B cell (primary cell): ENCODE data around the gene ARF5. TPM values are rescaled to one million over a fixed set of nuclear protein-coding genes. Genes with fewer than 3 reads are reported as not detected.

Source experiments
- ATAC-seq: fragments of 200-7000 bp; cut with Tn5 transposase; one replicate; pipeline ENCODE4 v1.10.0; 2021; ENCODE audit warnings: low read depth, mild to moderate bottlenecking, moderate number of reproducible peaks, moderate library complexity
- CTCF ChIA-PET: fragments of 350-600 bp; sonication (Branson Sonifier 250); formaldehyde crosslinking; loops from one replicate; lab custom pipeline; 2021; ENCODE audit warnings: antibody characterized with exemption, inconsistent platforms; lab: Charles Lee
- POLR2A ChIA-PET: fragments of 350-600 bp; sonication (Branson Sonifier 250); formaldehyde crosslinking; loops from one replicate; lab custom pipeline; 2021; ENCODE audit warnings: antibody characterized with exemption; lab: Charles Lee
- DNase-seq: peaks from one replicate; pipeline ENCODE4 v3.0.0; 2013
- H2AFZ ChIP-seq: 2 replicates; pipeline ENCODE4 v1.6.1; 2012; ENCODE audit warnings: mild to moderate bottlenecking, low read depth, low read length; ENCODE audit not compliant: insufficient read depth, poor library complexity, severe bottlenecking
- H3K27ac ChIP-seq, 2 donors: 1 replicate in 1 of 2; 2 replicates in 1 of 2; pipeline ENCODE4 v1.5.1; 2012 to 2013; ENCODE audit warnings: low read length in 2 of 2, mild to moderate bottlenecking in 2 of 2, moderate library complexity in 1 of 2
- H3K27me3 ChIP-seq, 4 experiments: fragments of 200-600 bp in 1 of 4; sonication (generic) in 1 of 4; replicated peaks in 1 of 4; 1 replicate in 2 of 4; 2 replicates in 2 of 4; pipeline versions ENCODE4 v1.6.1 to v1.7.0; 2013 to 2016; ENCODE audit warnings: low read length in 3 of 4, mild to moderate bottlenecking in 2 of 4, mixed read lengths in 1 of 4, moderate library complexity in 1 of 4; ENCODE audit not compliant: insufficient read depth in 4 of 4, control insufficient read depth in 3 of 4; ENCODE audit errors: control extremely low read depth in 1 of 4
- H3K36me3 ChIP-seq, 2 experiments: replicated peaks in 1 of 2; 1 replicate in 1 of 2; 2 replicates in 1 of 2; pipeline versions ENCODE4 v1.6.1 to v1.7.1; 2013; ENCODE audit warnings: low read length in 1 of 2; ENCODE audit not compliant: insufficient read depth in 2 of 2, control insufficient read depth in 1 of 2; ENCODE audit errors: control extremely low read depth in 1 of 2, extremely low read depth in 1 of 2
- H3K4me1 ChIP-seq, 2 donors: fragments of 200-600 bp in 1 of 2; sonication (generic) in 1 of 2; 1 replicate in 1 of 2; 2 replicates in 1 of 2; pipeline versions ENCODE4 v1.5.1 to v1.6.1; 2013 to 2017; ENCODE audit warnings: low read length in 2 of 2; ENCODE audit not compliant: control insufficient read depth in 2 of 2, insufficient read depth in 2 of 2
- H3K4me2 ChIP-seq: replicated peaks from 2 replicates; pipeline ENCODE3; 2012; ENCODE audit warnings: mild to moderate bottlenecking, low read depth, low read length; ENCODE audit not compliant: poor library complexity, severe bottlenecking
- H3K4me3 ChIP-seq, 5 experiments: fragments of 200-600 bp in 1 of 5; sonication (generic) in 1 of 5; 1 replicate in 3 of 5; 2 replicates in 2 of 5; pipeline versions ENCODE4 v1.5.1 to v1.7.0; 2011 to 2016; ENCODE audit warnings: low read length in 4 of 5, mild to moderate bottlenecking in 4 of 5, low read depth in 2 of 5, control low read depth in 1 of 5, moderate library complexity in 1 of 5; ENCODE audit not compliant: insufficient read depth in 1 of 5; ENCODE audit errors: control extremely low read depth in 1 of 5, extremely low read depth in 1 of 5
- H3K79me2 ChIP-seq: fragments of 200-600 bp; sonication (generic); one replicate; pipeline ENCODE4 v1.6.0; 2016; ENCODE audit warnings: low read length; ENCODE audit not compliant: control insufficient read depth, insufficient read depth
- H3K9ac ChIP-seq: fragments of 200-600 bp; sonication (generic); 2 replicates; pipeline ENCODE4 v1.6.1; 2017; ENCODE audit warnings: mild to moderate bottlenecking, low read length, moderate library complexity
- H3K9me3 ChIP-seq, 3 donors: one replicate each; pipeline versions ENCODE4 v1.6.1 to v1.7.1; 2013; ENCODE audit warnings: low read length in 2 of 3; ENCODE audit not compliant: control insufficient read depth in 2 of 3, insufficient read depth in 1 of 3; ENCODE audit errors: control extremely low read depth in 1 of 3
- H4K20me1 ChIP-seq: 2 replicates; pipeline ENCODE4 v1.6.0; 2012; ENCODE audit warnings: mild to moderate bottlenecking, low read length; ENCODE audit not compliant: insufficient read depth, control insufficient read depth, poor library complexity, severe bottlenecking
- H3K27ac Mint-ChIP-seq: one replicate; pipeline ENCODE4 v1.8.0; 2021; ENCODE audit warnings: mixed read lengths
- H3K27me3 Mint-ChIP-seq: one replicate; pipeline ENCODE4 v1.8.0; 2021; ENCODE audit warnings: mixed read lengths
- H3K4me1 Mint-ChIP-seq: one replicate; pipeline ENCODE4 v1.8.0; 2021; ENCODE audit warnings: mixed read lengths
- H3K4me3 Mint-ChIP-seq: one replicate; pipeline ENCODE4 v1.8.0; 2021; ENCODE audit warnings: mixed read lengths
- H3K9me3 Mint-ChIP-seq: one replicate; pipeline ENCODE4 v1.8.0; 2022; ENCODE audit warnings: mixed read lengths; ENCODE audit not compliant: insufficient read depth
- EZH2 ChIP-seq: IDR thresholded peaks from 2 replicates; pipeline ENCODE4 v1.6.1; 2012; ENCODE audit warnings: borderline replicate concordance, low read depth, mild to moderate bottlenecking, moderate library complexity, low read length; ENCODE audit not compliant: insufficient read depth, poor library complexity, severe bottlenecking
- WGBS: methylation state at CpG from one replicate; pipeline ENCODE4 v1.1.5; 2013; ENCODE audit warnings: missing lambda C conversion rate; ENCODE audit not compliant: insufficient coverage; 5-methylcytosine and 5-hydroxymethylcytosine counted together
- intact Hi-C: fragments of 100-400 bp; cut with micrococcal nuclease; formaldehyde crosslinking; loops from one replicate; pipeline ENCODE4 v1.10.0; 2022
- polyA plus RNA-seq: library from polyadenylated mRNA; depleted of rRNA; stranded (reverse); fragments of >200 nt; gene quantifications from 2 replicates; pipeline ENCODE4 v1.2.3, GENCODE V29; 2012
- total RNA-seq, 2 donors: library from RNA; stranded (reverse); fragments of 120-200 nt in 1 of 2; gene quantifications; 1 replicate in 1 of 2; 2 replicates in 1 of 2; pipeline versions ENCODE4 v1.2.3 to v1.2.4, GENCODE V29; 2013 to 2022
- TF ChIP-seq, protein P1 (sequence below): fragments of 200-600 bp; IDR thresholded peaks from one replicate; pipeline ENCODE4 v1.8.0; 2022; ENCODE audit warnings: antibody characterized with exemption, mild to moderate bottlenecking

ARF5 gene
- total and polyA plus RNA-seq, 2 donors (not counting 1 experiment from before 2014, with no cell fraction given) = 77.1 to 234 TPM

- no peak overlapping the region for H3K4me2 ChIP-seq
- no peaks in the 10 kb centered on the region for H3K79me2 ChIP-seq
- H3K9me3 ChIP-seq = peaks cover 0 to 18% (median 6%) of the 10 kb centered on the region in 3 donors
- no peak overlapping the region for H3K9ac ChIP-seq
- ChIA-PET POLR2A (no interaction called here), CTCF (no interaction called here)
- Mint-ChIP-seq H3K27me3 (peaks cover 58% of the 10 kb centered on the region), H3K4me3 (no peak overlapping the region), H3K9me3 (peaks cover 6% of the 10 kb centered on the region), H3K4me1 (no peaks in the 10 kb centered on the region), H3K27ac (no peak overlapping the region)
- TF ChIP-seq, protein P1, sequence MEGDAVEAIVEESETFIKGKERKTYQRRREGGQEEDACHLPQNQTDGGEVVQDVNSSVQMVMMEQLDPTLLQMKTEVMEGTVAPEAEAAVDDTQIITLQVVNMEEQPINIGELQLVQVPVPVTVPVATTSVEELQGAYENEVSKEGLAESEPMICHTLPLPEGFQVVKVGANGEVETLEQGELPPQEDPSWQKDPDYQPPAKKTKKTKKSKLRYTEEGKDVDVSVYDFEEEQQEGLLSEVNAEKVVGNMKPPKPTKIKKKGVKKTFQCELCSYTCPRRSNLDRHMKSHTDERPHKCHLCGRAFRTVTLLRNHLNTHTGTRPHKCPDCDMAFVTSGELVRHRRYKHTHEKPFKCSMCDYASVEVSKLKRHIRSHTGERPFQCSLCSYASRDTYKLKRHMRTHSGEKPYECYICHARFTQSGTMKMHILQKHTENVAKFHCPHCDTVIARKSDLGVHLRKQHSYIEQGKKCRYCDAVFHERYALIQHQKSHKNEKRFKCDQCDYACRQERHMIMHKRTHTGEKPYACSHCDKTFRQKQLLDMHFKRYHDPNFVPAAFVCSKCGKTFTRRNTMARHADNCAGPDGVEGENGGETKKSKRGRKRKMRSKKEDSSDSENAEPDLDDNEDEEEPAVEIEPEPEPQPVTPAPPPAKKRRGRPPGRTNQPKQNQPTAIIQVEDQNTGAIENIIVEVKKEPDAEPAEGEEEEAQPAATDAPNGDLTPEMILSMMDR = no peak
- no peak for TF ChIP-seq EZH2
- H3K36me3 ChIP-seq = no peaks in the 10 kb centered on the region
- peaks cover 0 to 11% (median 0%) of the 10 kb centered on the region in 4 experiments for H3K27me3 ChIP-seq
- no peak overlapping the region for H3K27ac ChIP-seq
- no peak overlapping the region for H3K4me3 ChIP-seq
- 100% methylated on average over 1 of the region's 1 CpG for WGBS
- DNase-seq = no peak
- intact Hi-C loops = no loop called here
- H2AFZ ChIP-seq = no peak overlapping the region
- no peak for ATAC-seq
- no peaks in the 10 kb centered on the region for H3K4me1 ChIP-seq
- no peaks in the 10 kb centered on the region for H4K20me1 ChIP-seq
Observed at GRCh38 chr7:127612263-127612662, 24.1 kb downstream of the ARF5 start.

DNA sequence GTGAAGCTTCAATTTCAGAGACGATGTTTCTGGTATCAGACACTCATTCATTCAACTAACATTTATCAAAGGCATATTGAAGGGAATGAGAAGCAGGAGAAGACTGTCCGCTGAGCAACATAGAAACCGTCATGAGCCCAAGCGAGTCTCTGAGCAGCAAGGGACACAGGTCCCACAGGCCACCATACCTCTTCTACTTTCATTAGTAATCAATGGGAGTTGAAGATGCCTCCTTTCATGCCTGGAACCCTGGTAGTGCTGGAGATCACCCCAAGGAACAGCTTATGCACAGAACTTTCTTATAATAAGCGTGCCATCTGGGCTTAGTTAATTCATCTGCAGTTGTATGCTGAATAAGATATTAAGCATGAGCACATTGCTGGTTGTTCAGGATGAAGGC is 28.5 kb downstream of the ARF5 start:
- H3K4me3 ChIP-seq = no peak overlapping the region
- no peak for TF ChIP-seq EZH2
- TF ChIP-seq, protein P1 = no peak
- no peak for DNase-seq
- Mint-ChIP-seq H3K9me3 (peaks cover 4% of the 10 kb centered on the region), H3K4me3 (no peak overlapping the region), H3K4me1 (peaks cover 5% of the 10 kb centered on the region), H3K27ac (no peak overlapping the region), H3K27me3 (peaks cover 74% of the 10 kb centered on the region)
- no peak overlapping the region for H3K4me2 ChIP-seq
- H3K9ac ChIP-seq = no peak overlapping the region
- no peak for ATAC-seq
- no CpG with 5 or more reads among the region's 5 CpGs for WGBS
- no peak overlapping the region for H3K27ac ChIP-seq
- ChIA-PET CTCF (interaction anchor here (1.2 kb wide), 1 partner anchor 10 kb away, joined by 3 read pairs; no protein-coding TSS in a partner anchor), POLR2A (no interaction called here)
- H3K4me1 ChIP-seq = no peaks in the 10 kb centered on the region
- no peaks in the 10 kb centered on the region for H3K79me2 ChIP-seq
- H4K20me1 ChIP-seq = no peaks in the 10 kb centered on the region
- intact Hi-C loops = no loop called here
- H3K27me3 ChIP-seq = peaks cover 0 to 25% (median 4%) of the 10 kb centered on the region in 4 experiments
- no peaks in the 10 kb centered on the region for H3K9me3 ChIP-seq
- no peaks in the 10 kb centered on the region for H3K36me3 ChIP-seq
- no peak overlapping the region for H2AFZ ChIP-seq
